Right atrium auricular region (tissue), 2 donors: ENCODE results near the gene PTPN23. TPM values are rescaled to one million over a fixed set of nuclear protein-coding genes. Genes with fewer than 3 reads are reported as not detected.
A peak's percentile ranks its signal among the peaks of the same experiment; 100 is the strongest.

Experiments used
- DNase-seq: peaks from one replicate; pipeline ENCODE4 v3.0.0-alpha.2; 2019; ENCODE audit warnings: low spot score
- H3K27ac ChIP-seq, 2 donors: fragments of 200-600 bp; sonication (generic); 1 replicate in 1 of 2; 2 replicates in 1 of 2; pipeline ENCODE4 v1.5.1; 2016 to 2019
- H3K27me3 ChIP-seq, 2 donors: fragments of 200-600 bp; sonication (generic); one replicate each; pipeline versions ENCODE4 v1.5.1 to v1.6.0; 2017 to 2019
- H3K36me3 ChIP-seq: fragments of 200-600 bp; sonication (generic); one replicate; pipeline ENCODE4 v1.5.1; 2016
- H3K4me1 ChIP-seq, 2 donors: fragments of 200-600 bp; sonication (generic); one replicate each; pipeline versions ENCODE4 v1.5.1 to v1.6.0; 2017 to 2019
- H3K4me3 ChIP-seq, 2 donors: fragments of 200-600 bp; sonication (generic); 1 replicate in 1 of 2; 2 replicates in 1 of 2; pipeline ENCODE4 v1.5.1; 2017 to 2019; ENCODE audit warnings: mild to moderate bottlenecking in 1 of 2, moderate library complexity in 1 of 2
- H3K9me3 ChIP-seq, 2 donors: fragments of 200-600 bp; sonication (generic); one replicate each; pipeline ENCODE4 v1.5.1; 2019
- total RNA-seq, 2 donors: library from RNA; depleted of rRNA; stranded (reverse); fragments of >200 nt; gene quantifications; one replicate each; pipeline ENCODE4 v1.1.0, GENCODE V29; 2016
- TF ChIP-seq, protein P1 (sequence below), 2 donors: fragments of 200-600 bp; sonication (generic); IDR thresholded peaks; one replicate each; pipeline ENCODE4 v1.5.1; 2019; ENCODE audit warnings: antibody characterized with exemption in 2 of 2

Gene PTPN23
- total RNA-seq, 2 donors from 2014 or later: 13.7 to 18.8 TPM

DNA sequence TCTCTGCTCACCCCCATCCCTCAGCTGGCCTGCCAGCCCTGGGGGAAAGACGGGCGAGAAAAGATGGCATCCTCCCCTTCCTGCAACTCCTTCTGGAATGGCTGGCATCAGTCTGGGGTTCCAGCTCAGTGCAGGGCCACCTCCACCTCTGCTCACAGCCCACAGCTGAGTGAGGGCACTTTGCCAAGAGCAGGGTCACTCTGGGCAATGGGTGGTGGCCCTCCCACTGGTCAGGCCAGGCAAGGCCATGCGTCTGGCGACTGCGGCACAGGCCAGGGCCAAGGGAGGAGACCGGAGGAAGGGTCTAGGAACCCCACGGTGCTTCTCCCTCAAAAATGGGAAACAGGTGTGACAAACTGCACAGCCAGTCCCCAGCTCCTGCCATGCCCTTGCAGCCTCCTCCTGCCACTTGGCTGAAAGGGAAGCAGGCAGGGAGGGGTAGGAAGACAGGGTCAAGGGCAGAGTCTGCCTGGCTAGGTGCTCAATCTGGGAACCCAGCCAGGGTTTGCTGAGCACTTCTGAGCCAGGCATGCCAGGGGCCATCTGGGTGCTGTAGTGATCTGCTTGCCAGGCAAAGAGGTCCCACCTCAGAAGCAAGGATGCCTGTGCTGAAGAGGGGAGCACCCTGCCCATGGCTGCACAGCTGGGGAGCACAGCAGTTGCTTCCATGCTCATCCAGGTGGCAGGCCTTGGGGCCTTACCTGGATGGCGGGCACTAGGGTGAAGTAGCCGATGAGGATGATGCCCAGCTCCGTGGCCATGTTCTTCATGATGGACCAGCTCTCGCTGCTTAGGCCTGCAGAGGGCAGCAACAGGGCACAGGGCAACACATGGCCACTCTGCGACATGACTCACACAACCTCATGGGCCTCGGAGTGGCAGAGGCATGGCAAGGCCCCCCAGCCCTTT lies 41.2 kb downstream of the PTPN23 start:
- DNase-seq: no peak
- peaks cover 0 to 16% of the 10 kb centered on the region in 2 donors for H3K4me1 ChIP-seq
- H3K36me3 ChIP-seq: peaks cover 58% of the 10 kb centered on the region
- TF ChIP-seq, protein P1, sequence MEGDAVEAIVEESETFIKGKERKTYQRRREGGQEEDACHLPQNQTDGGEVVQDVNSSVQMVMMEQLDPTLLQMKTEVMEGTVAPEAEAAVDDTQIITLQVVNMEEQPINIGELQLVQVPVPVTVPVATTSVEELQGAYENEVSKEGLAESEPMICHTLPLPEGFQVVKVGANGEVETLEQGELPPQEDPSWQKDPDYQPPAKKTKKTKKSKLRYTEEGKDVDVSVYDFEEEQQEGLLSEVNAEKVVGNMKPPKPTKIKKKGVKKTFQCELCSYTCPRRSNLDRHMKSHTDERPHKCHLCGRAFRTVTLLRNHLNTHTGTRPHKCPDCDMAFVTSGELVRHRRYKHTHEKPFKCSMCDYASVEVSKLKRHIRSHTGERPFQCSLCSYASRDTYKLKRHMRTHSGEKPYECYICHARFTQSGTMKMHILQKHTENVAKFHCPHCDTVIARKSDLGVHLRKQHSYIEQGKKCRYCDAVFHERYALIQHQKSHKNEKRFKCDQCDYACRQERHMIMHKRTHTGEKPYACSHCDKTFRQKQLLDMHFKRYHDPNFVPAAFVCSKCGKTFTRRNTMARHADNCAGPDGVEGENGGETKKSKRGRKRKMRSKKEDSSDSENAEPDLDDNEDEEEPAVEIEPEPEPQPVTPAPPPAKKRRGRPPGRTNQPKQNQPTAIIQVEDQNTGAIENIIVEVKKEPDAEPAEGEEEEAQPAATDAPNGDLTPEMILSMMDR (IDR thresholded peaks at IDR 0.05): no peak
- H3K9me3 ChIP-seq: no peaks in the 10 kb centered on the region
- no peaks in the 10 kb centered on the region for H3K27me3 ChIP-seq
- peak overlapping the region; percentile 15 to 41 for H3K27ac ChIP-seq
- H3K4me3 ChIP-seq: no peak overlapping the region

DNA sequence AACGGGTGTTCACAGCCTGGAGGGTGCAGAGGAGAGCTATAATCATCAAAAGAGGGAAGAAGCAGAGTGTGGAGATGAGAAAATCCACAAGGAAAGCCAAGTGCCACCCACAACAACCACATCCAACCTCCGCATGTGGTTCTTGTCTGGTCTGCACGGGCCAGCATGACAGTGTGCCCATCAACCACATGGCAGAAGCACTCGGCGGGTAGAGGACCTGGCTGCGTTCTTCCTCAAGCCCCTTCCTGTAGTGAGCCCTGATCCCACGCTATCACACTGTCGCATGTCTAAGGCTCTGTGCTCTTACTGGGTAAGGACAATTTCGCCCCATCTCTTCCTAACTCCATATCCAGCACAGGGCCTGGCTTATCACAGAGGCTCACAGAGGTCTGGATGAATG lies 41.9 kb downstream of the PTPN23 start:
- TF ChIP-seq, protein P1 (IDR thresholded peaks at IDR 0.05): no peak
- no peaks in the 10 kb centered on the region for H3K27me3 ChIP-seq
- no peak overlapping the region for H3K4me3 ChIP-seq
- H3K36me3 ChIP-seq: peaks cover 66% of the 10 kb centered on the region
- no peak overlapping the region for H3K27ac ChIP-seq
- H3K4me1 ChIP-seq: peaks cover 0 to 16% of the 10 kb centered on the region in 2 donors
- H3K9me3 ChIP-seq: no peaks in the 10 kb centered on the region
- DNase-seq: no peak

DNA sequence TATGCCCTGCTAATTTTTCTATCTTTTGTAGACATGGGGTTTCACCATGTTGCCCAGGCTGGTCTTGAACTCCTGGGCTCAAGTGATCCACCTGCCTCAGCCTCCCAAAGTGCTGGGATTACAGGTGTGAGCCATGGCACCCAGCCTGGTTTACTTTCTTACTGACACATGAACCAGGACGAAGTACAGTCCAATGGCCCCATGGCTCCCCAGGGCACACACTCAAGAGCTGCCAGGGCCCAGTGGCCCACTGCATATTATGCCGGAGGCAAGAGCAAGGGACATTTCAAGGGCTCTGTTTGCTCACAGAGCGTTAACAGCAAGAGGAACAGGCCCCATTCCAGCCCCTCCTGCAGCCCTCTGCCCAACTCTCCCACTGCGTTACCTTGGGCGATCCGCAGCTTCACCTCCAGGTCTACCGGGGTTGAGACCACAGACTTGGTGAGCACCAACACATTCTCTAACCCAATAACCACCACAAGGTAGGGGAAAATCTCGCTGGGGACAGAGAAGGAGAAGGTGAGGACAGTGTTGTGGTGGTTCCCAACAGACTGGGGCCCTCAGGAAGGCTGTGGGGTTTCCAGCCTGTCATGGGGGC lies 42.8 kb downstream of the PTPN23 start:
- TF ChIP-seq, protein P1 (IDR thresholded peaks at IDR 0.05): no peak
- Histone ChIP-seq H3K4me3 (no peak overlapping the region), H3K4me1 (peaks cover 0 to 16% of the 10 kb centered on the region in 2 donors), H3K36me3 (peaks cover 58% of the 10 kb centered on the region), H3K9me3 (no peaks in the 10 kb centered on the region), H3K27ac (no peak overlapping the region), H3K27me3 (no peaks in the 10 kb centered on the region)
- DNase-seq: no peak

DNA sequence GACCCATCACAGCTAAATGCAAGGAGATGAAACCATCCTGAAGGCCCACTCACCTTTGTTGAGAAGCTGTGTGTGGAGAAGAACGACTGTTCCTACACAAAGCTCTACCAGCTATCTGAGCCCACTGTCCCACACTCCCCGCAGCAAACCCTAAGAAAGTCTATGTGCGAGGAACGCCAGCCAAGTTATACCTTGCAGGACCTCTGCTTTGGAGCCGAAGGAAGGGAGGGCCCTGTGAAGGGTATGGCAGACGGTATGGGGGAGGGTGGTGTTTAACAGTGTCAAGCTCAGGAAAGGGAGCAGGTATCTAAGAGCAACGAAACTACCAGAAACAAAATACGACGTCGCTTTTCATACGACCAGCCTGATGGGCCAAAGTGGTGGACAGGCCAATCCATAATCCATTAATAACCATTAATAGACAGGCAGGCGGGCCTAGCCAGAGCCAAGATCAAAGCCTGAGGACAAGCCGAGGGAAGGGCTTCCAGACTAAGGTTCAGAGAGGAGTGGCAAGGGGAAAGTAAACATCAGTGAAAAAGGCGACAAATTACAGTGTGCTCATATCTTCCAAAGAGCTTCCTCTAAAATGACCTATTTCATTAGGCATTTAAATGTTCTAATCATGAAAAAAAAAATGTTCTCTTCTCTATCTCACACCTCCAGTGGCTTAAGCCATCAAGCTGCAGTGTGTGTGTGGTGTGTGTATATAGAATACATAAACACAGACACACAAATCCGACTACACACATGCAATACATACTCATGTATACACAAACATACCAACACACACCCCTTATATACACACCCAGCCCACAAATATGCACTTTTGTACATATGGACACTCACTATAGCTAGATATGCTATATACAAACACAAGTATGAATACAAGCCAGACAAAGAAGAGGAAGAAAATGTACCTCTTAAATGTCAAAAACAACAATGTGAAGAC lies 43.9 kb downstream of the PTPN23 start:
- TF ChIP-seq, protein P1 (IDR thresholded peaks at IDR 0.05): no peak
- H3K27ac ChIP-seq: no peak overlapping the region
- DNase-seq: no peak
- H3K9me3 ChIP-seq: no peaks in the 10 kb centered on the region
- H3K36me3 ChIP-seq: peaks cover 48% of the 10 kb centered on the region
- peaks cover 0 to 16% of the 10 kb centered on the region in 2 donors for H3K4me1 ChIP-seq
- H3K4me3 ChIP-seq: no peak overlapping the region
- no peaks in the 10 kb centered on the region for H3K27me3 ChIP-seq

DNA sequence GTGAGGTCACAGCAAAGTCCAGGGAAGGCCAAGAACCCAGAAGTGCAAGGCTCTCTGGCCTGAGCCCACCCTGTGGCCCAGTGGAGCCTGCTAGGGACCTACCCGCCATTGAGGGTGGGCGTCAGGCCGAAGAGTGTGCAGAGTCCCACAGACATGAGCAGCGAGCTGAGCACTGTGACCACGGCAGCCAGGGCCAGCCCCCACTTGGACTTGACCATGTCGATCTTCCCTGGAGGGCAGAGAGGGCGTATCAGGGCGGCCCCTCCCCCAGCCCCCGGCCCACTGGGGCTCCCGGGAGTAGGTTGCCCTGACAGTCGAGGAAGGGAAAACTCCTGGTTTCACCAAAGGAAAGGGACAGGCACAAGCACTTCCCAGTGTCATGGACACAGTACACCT lies 44.6 kb downstream of the PTPN23 start:
- no peaks in the 10 kb centered on the region for H3K27me3 ChIP-seq
- peaks cover 0 to 16% of the 10 kb centered on the region in 2 donors for H3K4me1 ChIP-seq
- H3K27ac ChIP-seq: no peak overlapping the region
- TF ChIP-seq, protein P1 (IDR thresholded peaks at IDR 0.05): no peak
- no peaks in the 10 kb centered on the region for H3K9me3 ChIP-seq
- peaks cover 41% of the 10 kb centered on the region for H3K36me3 ChIP-seq
- no peak for DNase-seq
- H3K4me3 ChIP-seq: no peak overlapping the region
